GM18873 (cell line): ENCODE data around the gene SBNO2.

Experiments
- ATAC-seq: cut with Tn5 transposase; IDR thresholded peaks from one replicate; pipeline ENCODE4 v1.9.1; 2021; ENCODE audit warnings: mild to moderate bottlenecking, moderate library complexity, moderate number of reproducible peaks; ENCODE audit not compliant: unreplicated experiment, low FRiP score

Gene SBNO2

DNA sequence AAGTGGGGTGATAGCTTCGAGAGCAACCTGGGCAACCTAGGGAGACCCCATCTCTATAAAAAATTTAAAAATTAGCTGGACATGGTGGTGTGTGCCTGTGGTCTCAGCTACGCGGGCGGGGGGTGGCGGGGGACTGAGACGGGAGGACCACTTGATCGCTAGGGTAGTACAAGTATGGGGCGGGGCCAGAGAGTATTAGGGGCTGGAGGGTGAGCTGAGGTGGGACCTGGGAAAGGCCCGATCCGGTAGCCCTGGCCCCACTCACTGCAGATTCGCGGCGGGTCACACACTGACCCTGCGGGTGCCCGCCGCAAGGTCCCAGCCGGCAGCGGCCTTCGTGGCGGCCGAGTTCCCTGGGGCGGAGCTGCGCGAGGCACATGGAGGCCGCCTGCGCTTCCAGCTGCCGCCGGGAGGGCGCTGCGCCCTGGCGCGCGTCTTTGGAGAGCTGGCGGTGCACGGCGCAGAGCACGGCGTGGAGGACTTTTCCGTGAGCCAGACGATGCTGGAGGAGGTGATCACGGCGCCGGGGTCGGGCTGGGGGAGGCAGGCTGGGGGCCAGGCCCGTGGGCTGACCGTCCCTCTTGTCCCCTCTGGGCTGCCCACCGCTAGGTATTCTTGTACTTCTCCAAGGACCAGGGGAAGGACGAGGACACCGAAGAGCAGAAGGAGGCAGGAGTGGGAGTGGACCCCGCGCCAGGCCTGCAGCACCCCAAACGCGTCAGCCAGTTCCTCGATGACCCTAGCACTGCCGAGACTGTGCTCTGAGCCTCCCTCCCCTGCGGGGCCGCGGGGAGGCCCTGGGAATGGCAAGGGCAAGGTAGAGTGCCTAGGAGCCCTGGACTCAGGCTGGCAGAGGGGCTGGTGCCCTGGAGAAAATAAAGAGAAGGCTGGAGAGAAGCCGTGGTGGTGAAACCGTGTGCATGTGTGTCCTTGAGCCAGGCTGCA lies 109.1 kb downstream of the SBNO2 start:
- no peak for ATAC-seq

DNA sequence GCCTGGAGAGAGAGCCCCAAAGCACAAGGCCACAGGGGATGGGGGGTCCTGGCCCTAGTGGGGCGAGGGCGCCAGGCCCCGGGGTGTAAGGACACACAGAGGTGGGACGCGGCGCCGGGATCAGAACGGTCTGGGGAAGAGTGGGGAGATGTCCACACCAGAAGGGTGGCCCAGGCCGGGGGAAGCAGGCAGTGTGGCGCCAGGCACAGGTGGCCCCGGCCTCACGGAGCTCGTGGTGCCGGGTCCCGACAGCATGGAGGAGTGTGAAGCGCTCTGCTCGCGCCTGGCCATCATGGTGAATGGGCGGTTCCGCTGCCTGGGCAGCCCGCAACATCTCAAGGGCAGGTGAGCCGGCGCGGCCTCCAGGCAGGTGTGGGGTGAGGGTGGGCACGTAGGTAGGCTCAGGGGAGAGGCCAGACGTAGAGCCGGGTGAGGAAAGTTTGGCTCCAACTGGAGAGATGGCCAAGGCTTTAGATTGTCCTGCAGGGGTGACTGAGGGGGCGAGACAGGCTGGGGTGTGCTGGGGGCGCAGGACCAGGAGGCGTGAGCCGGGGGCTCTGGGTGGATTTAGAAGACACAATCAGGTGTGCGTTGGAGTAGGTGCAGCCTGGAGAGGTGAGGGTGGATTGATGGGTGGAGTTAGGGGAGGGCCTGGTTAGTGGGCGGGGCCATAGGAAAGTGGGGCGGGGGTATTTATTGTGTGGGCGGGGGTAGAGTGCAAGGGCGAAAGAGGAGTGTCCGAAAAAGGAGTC lies 110.0 kb downstream of the SBNO2 start:
- no peak for ATAC-seq

DNA sequence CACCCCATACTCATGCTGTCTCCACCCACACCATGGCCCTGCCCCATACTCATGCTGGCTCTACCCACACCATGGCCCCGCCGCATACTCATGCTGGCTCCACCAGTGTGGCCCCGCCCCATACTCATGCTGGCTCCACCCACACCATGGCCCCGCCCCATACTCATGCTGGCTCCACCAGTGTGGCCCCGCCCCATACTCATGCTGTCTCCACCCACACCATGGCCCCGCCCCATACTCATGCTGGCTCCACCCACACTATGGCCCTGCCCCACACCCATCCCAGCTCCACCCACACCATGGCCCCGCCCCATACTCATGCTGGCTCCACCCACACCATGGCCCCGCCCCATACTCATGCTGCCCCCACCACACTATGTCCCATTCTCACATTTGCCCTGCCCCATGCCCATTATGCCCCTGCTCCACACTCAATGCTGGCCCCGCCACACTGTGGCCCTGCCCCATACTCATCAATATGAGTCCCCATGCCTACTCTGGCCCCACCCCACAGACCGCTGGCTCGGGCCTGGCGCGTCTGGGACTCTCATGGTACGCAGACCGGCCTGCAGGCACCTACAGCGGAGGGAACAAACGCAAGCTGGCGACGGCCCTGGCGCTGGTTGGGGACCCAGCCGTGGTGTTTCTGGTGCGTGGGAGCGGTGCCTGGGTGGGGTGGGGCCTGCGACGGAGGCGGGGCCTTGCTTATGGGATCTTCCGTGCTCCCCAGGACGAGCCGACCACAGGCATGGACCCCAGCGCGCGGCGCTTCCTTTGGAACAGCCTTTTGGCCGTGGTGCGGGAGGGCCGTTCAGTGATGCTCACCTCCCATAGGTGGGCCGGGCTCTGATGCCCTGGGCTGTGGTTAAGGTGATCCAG lies 110.8 kb downstream of the SBNO2 start:
- ATAC-seq = no peak

DNA sequence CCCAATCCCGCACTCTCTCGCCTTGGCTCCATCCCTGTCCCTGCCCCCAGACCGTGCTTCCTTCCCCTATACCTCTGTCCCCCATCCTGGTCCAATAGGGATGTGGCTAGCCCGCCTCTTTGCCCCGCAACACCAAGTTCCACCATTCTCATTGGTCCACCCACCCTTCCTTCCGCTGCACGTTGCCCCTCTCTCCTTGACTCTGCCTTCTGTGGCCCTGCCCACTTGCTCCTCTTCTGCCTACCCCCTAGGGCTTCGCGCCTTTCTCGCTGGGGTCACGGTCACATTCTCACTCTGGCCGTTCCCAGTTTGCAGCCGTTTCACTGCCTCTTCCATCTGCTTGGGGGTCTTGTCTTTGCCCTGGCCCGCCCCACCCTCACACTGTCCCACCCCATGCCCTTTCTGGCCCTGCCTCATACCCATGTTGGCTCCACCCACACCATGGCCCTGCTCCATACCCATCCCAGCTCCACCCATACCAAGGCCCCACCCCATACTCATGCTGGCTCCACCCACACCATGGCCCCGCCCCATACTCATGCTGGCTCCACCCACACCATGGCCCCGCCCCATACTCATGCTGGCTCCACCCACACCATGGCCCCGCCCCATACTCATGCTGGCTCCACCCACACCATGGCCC lies 111.6 kb downstream of the SBNO2 start:
- ATAC-seq = no peak

DNA sequence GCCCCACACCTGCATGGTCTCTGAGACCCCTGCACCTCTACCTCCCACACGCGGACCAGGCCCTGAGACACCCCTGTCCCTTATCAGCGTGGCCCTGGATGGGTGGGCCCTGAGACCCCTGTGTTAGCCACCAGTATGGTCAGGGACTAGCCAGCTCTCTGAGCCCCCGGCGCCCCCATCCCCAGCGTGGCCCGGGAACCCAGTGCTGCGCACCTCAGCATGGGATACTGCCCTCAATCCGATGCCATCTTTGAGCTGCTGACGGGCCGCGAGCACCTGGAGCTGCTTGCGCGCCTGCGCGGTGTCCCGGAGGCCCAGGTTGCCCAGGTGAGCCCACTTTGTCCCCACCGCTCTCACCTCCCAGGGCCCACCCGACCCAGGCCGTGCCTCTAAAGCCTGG lies 112.1 kb downstream of the SBNO2 start:
- ATAC-seq = no peak

- no peak for ATAC-seq
These were observed 113.4 kb downstream of the SBNO2 start for GRCh38 chr19:1060689-1061088.

DNA sequence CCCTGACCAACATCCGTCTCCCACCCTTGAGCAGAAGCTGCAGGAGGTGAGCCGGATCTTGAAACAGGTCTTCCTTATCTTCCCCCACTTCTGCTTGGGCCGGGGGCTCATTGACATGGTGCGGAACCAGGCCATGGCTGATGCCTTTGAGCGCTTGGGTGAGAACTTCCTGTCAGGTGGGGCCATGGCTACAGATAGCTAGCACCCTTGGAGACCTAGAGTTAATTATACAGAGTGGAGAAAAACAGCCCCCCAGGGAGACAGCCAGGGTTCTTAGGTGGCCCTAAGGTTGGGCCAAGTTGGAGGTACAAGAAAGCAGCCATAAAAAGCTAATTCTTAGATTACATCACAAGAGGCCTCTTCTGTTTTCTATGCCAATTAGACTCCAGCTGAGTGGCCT lies 116.0 kb downstream of the SBNO2 start:
- no peak for ATAC-seq
